ENCODE measurements around the gene SYP.

Gene SYP

DNA sequence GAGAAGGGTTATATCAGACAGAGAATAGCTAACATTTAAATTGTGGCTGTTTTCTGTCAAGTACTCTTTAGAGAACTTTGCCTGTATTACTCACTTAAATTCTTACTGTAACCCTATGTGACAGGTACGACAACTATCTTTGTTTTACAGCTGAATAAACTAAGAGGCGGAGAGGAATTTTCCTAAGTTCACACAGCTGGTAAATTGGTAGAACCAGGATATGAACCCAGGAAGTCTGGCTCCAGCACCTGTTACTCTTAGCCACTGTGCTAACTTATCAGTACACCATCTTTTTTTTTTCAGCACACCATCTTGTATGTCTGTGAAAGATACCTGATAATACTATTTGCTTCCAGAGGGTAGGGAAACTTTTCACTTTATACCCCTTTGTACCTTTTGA, 2.0 kb upstream of the SYP start:
- no peak overlapping the region for H3K4me3 ChIP-seq (ENCODE audit: low read depth, low read length)

DNA sequence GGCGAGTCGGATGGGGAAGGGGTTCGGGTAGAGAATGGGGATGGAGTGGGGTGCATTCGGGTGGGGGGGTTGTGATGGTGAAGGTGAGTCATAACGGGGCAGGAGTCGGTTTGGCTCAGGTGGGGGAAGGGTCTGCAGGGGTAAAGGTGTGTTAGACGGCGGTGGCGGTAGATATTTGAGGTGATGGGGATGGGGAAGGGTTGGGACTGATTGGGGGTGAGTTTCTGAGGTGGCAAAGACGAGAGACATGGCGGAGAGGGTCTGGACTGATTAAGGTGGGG, 738 bp downstream of the SYP start:
- TF ChIP-seq, protein P1, sequence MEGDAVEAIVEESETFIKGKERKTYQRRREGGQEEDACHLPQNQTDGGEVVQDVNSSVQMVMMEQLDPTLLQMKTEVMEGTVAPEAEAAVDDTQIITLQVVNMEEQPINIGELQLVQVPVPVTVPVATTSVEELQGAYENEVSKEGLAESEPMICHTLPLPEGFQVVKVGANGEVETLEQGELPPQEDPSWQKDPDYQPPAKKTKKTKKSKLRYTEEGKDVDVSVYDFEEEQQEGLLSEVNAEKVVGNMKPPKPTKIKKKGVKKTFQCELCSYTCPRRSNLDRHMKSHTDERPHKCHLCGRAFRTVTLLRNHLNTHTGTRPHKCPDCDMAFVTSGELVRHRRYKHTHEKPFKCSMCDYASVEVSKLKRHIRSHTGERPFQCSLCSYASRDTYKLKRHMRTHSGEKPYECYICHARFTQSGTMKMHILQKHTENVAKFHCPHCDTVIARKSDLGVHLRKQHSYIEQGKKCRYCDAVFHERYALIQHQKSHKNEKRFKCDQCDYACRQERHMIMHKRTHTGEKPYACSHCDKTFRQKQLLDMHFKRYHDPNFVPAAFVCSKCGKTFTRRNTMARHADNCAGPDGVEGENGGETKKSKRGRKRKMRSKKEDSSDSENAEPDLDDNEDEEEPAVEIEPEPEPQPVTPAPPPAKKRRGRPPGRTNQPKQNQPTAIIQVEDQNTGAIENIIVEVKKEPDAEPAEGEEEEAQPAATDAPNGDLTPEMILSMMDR (IDR thresholded peaks at IDR 0.05; ENCODE audit: low read depth, low read length): no peak
- H3K4me3 ChIP-seq (ENCODE audit: low read depth, low read length): no peak overlapping the region

More for the DNA sequence above, 2.0 kb upstream of the SYP start:
- TF ChIP-seq, protein P1 (IDR thresholded peaks at IDR 0.05; ENCODE audit: low read depth, low read length): no peak

DNA sequence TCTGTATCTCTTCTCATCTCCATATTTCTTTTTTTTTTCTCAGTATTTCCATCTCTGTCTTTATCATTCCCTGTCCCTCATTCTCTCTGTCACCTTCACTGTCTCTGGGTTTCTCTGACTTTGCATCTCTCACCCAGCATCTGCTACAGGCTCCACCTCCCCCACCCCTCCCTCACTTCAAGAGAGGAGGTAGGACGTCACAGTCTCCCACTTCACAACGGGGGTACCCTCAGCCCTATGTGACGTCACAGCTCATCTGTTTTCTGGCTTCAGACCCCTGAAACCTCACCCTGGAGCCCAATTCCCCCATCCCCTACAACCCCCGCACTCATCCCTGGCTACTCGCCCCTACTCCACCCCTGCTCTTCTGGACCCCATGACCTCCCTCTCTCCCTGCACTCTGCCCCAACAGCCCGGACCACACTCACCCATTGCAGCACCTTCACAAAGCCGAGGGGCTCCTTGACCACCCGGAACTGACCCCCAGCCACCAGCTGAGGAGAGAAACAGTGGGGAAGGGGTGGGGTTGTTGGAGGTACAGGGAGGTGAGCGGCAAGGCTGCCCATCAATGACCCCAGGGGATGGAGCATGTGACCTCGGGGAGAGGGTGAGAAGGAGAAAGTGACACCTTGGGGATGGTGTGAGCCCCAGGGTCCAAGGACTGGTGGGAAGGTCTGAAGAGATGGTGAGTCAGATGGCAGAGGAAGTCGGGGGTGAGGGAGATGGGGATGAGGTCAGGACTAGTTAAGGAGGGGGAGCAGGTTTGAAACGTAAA, 1.3 kb downstream of the SYP start:
- no peak overlapping the region for H3K4me3 ChIP-seq (ENCODE audit: low read depth, low read length)
- TF ChIP-seq, protein P1 (IDR thresholded peaks at IDR 0.05; ENCODE audit: low read depth, low read length): no peak

DNA sequence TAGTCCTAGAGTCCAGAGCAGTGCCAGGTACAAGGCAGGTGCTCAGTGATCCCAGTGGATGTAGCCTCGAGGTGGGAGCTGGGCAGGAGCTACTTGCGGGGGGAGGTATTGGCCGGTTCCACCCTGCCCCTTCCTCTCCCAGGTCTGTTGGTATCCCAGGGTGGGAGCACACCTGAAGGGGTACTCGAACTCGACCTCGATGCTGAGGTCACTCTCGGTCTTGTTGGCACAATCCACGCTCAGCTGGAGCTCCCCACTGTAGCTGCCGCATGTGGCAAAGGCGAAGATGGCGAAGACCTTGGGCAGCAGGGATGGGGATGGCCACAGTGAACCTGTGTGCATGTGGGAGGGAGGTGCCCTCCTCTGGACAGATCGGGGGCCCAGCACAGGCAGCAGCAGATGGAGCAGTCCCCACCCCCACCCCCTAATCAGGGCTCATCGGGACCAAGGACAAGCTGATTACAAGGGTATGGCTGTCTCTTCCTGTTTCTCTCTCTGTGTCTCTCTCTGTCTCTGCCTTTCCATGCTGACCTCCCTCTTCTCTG, 2.4 kb downstream of the SYP start:
- TF ChIP-seq, protein P1 (IDR thresholded peaks at IDR 0.05; ENCODE audit: low read depth, low read length): no peak

DNA sequence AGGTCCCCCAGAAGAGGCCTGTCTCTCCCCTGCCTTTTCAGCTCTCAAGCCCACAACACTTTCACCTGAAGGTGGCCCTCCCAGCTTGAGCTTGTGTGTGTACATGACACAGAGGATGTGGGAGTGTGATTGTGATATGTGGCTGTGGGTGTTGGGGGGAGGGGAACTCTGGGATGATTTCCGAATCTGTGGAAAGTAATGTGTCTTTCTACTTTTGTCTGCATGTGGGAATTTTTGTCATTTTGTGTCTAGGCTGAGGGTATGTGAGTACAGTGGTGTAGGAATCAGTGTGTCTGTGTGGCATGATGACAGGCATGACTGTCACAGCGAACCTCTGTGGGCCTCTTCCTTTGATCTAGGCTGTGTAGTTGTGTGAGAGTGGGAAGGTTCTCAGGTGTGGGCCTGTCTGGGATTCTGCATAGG, 6.4 kb downstream of the SYP start:
- TF ChIP-seq, protein P1 (IDR thresholded peaks at IDR 0.05; ENCODE audit: low read depth, low read length): no peak
- H3K4me3 ChIP-seq (ENCODE audit: low read depth, low read length): no peak overlapping the region

More for the DNA sequence above, 2.4 kb downstream of the SYP start:
- H3K4me3 ChIP-seq (ENCODE audit: low read depth, low read length): no peak overlapping the region

DNA sequence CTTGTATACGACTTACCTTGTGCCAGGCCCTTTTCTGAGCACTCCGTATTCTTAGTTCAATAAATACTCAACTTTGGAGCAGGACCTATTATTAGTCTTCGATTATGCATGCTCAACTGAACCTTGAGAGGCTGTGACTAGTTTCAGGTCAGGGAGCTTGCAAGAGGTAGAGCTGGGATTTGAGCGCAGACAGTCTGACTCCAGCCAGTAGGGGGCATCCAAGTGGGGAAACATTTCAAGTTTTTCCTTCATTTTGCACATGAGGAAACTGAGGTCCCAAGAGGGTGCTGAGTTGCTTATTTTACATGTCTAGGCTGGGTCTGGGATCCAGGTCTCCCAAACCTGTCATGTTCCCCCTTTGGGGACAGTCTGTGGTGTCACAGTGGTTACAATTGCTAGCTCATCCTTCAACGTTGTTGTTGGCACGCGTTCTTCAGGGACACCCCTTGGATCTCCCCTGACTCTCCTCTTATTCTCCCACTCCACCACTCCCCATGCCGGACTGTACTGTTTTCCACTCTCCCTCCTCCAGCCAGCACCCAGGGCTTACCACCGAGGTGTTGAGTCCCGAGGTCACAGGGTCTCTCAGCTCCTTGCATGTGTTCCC, 7.2 kb downstream of the SYP start:
- TF ChIP-seq, protein P1 (IDR thresholded peaks at IDR 0.05; ENCODE audit: low read depth, low read length): peak; percentile 62
- H3K4me3 ChIP-seq (ENCODE audit: low read depth, low read length): no peak overlapping the region

DNA sequence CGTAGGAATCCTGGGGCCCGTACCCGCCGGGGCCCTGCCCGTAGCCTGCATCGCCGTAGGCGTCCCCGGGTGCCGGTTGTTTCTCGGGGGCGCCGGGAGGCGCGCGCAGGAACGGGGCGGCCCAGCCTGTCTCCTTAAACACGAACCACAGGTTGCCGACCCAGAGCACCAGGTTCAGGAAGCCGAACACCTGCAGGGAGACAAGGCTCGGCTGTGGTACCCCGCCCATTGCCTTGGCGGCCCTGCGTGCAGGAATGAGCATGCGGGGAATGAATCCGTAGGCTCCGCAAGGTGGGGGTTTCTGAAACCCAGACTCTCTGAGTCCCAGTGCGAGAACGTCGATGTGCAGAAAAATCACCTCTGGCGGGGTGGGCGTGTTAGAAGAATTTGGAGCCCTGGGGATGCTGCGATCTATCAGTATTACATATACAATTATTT, 8.4 kb downstream of the SYP start:
- peak overlapping the region; percentile 69 for H3K4me3 ChIP-seq (ENCODE audit: low read depth, low read length)
- TF ChIP-seq, protein P1 (IDR thresholded peaks at IDR 0.05; ENCODE audit: low read depth, low read length): no peak
